ENCODE data around the gene PARP11. TPM values are rescaled to one million over a fixed set of nuclear protein-coding genes. Genes with fewer than 3 reads are reported as not detected.

The PARP11 gene
- total and polyA plus RNA-seq, 4 donors: 2.2 to 7.1 (median 4.0) TPM

DNA sequence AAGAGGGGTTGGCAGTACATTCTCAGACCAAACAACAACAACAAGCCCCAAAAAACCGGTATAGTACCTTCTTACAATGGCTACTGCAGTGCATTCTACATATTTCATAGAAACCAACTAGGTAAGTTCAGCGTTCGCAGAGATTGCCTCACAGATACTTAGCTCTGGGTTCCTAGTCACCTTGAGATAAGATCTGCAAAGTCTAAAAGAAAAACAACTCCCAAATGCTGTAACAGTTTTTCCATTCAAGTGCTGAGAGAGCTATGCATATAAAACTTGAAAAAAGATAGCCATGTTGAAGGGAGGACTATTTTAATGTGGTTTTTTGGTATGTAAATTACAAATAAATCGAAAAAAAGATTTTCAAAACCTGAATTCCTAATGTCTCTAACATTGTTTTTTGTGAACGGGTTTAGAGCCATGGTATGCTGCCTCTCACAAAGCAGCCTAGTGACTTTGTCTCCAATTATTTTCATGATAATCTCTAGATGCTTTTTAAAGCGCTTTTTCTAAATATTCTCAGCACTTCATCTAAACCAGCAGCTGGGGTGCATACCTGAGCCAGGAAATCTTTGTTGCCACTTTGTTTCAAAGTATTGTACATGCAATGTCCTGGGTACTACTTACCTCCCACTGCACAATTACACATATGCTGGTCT lies 63.7 kb downstream of the PARP11 start:
- H3K27ac ChIP-seq (ENCODE audit: low read depth in 1 of 2, low read length in 2 of 2): no peak overlapping the region
- no peaks in the 10 kb centered on the region for H3K4me1 ChIP-seq (ENCODE audit: control insufficient read depth in 4 of 4, insufficient read depth in 4 of 4, low read length in 3 of 4)
- no peaks in the 10 kb centered on the region for H3K9me3 ChIP-seq (ENCODE audit: control insufficient read depth in 4 of 4, low read length in 3 of 4)
- no peaks in the 10 kb centered on the region for H3K27me3 ChIP-seq (ENCODE audit: control insufficient read depth in 4 of 4, insufficient read depth in 4 of 4, low read length in 3 of 4)
- H3K9ac ChIP-seq (ENCODE audit: low read depth in 1 of 2, low read length in 2 of 2): no peak overlapping the region
- DNase-seq (ENCODE audit: low spot score): no peak
- 95% methylated on average over 6 of the region's 6 CpGs for WGBS
- peaks cover 2 to 8% (median 4%) of the 10 kb centered on the region in 4 donors for H3K36me3 ChIP-seq (ENCODE audit: control insufficient read depth in 4 of 4, insufficient read depth in 3 of 4, low read depth in 1 of 4, low read length in 3 of 4)
- TF ChIP-seq FOXA2 (IDR thresholded peaks at IDR 0.05) (no peak), EGR1 (IDR thresholded peaks at IDR 0.05; ENCODE audit: low read depth in 2 of 2) (no peak), FOXA1 (IDR thresholded peaks at IDR 0.05) (no peak), YY1 (IDR thresholded peaks at IDR 0.05) (no peak), GABPA (IDR thresholded peaks at IDR 0.05 in 1 of 2, conservative IDR thresholded peaks at IDR 0.05 in 1 of 2) (no peak)
- no peak overlapping the region for H3K4me3 ChIP-seq (ENCODE audit: low read depth in 1 of 3, low read length in 3 of 3)

- Histone ChIP-seq H3K9ac (ENCODE audit: low read depth in 1 of 2, low read length in 2 of 2) (no peak overlapping the region), H3K27ac (ENCODE audit: low read depth in 1 of 2, low read length in 2 of 2) (no peak overlapping the region), H3K27me3 (ENCODE audit: control insufficient read depth in 4 of 4, insufficient read depth in 4 of 4, low read length in 3 of 4) (no peaks in the 10 kb centered on the region), H3K4me3 (ENCODE audit: low read depth in 1 of 3, low read length in 3 of 3) (no peak overlapping the region), H3K4me1 (ENCODE audit: control insufficient read depth in 4 of 4, insufficient read depth in 4 of 4, low read length in 3 of 4) (peaks cover 0 to 21% (median 17%) of the 10 kb centered on the region in 4 donors), H3K36me3 (ENCODE audit: control insufficient read depth in 4 of 4, insufficient read depth in 3 of 4, low read depth in 1 of 4, low read length in 3 of 4) (peaks cover 0 to 7% (median 2%) of the 10 kb centered on the region in 4 donors), H3K9me3 (ENCODE audit: control insufficient read depth in 4 of 4, low read length in 3 of 4) (no peaks in the 10 kb centered on the region)
- TF ChIP-seq ZBTB33 (IDR thresholded peaks at IDR 0.05) (no peak), GABPA (IDR thresholded peaks at IDR 0.05 in 1 of 2, conservative IDR thresholded peaks at IDR 0.05 in 1 of 2) (no peak), RXRA (IDR thresholded peaks at IDR 0.05) (no peak), REST (IDR thresholded peaks at IDR 0.05) (no peak), EGR1 (IDR thresholded peaks at IDR 0.05; ENCODE audit: low read depth in 2 of 2) (no peak), HNF4A (conservative IDR thresholded peaks at IDR 0.05) (no peak), SP1 (IDR thresholded peaks at IDR 0.05) (no peak)
- TF ChIP-seq, protein P1, sequence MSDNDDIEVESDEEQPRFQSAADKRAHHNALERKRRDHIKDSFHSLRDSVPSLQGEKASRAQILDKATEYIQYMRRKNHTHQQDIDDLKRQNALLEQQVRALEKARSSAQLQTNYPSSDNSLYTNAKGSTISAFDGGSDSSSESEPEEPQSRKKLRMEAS (IDR thresholded peaks at IDR 0.05): no peak
- TF ChIP-seq, protein P2, sequence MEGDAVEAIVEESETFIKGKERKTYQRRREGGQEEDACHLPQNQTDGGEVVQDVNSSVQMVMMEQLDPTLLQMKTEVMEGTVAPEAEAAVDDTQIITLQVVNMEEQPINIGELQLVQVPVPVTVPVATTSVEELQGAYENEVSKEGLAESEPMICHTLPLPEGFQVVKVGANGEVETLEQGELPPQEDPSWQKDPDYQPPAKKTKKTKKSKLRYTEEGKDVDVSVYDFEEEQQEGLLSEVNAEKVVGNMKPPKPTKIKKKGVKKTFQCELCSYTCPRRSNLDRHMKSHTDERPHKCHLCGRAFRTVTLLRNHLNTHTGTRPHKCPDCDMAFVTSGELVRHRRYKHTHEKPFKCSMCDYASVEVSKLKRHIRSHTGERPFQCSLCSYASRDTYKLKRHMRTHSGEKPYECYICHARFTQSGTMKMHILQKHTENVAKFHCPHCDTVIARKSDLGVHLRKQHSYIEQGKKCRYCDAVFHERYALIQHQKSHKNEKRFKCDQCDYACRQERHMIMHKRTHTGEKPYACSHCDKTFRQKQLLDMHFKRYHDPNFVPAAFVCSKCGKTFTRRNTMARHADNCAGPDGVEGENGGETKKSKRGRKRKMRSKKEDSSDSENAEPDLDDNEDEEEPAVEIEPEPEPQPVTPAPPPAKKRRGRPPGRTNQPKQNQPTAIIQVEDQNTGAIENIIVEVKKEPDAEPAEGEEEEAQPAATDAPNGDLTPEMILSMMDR (IDR thresholded peaks at IDR 0.05; ENCODE audit: low read depth, low read length, missing input control): no peak
- no peak for DNase-seq (ENCODE audit: low spot score)
- 92% methylated on average over 1 of the region's 1 CpG for WGBS
These were observed 68.1 kb downstream of the PARP11 start for GRCh38 chr12:3805077-3805476.

Data from liver (tissue), 9 donors.